OCI-M2 (cell line): ENCODE data around the gene C10orf105.

Source experiments
- DNase-seq: peaks from one replicate; lab custom pipeline; 2025; ENCODE audit not compliant: unreplicated experiment; lab: John Stamatoyannopoulos, UW

The C10orf105 gene

GRCh38 chr10:71737834-71738197 lies 18.2 kb upstream of the C10orf105 start:
- DNase-seq: no peak

GRCh38 chr10:71737001-71737833 lies 17.6 kb upstream of the C10orf105 start:
- DNase-seq: no peak

- DNase-seq: no peak
Measured at GRCh38 chr10:71736570-71736952, 17.0 kb upstream of the C10orf105 start.

- DNase-seq: no peak
Measured at GRCh38 chr10:71735709-71736569, 16.4 kb upstream of the C10orf105 start.

- no peak for DNase-seq
Measured at GRCh38 chr10:71734797-71735196, 15.2 kb upstream of the C10orf105 start.

GRCh38 chr10:71731791-71732190 lies 12.2 kb upstream of the C10orf105 start:
- DNase-seq: no peak

- DNase-seq: no peak
Measured at GRCh38 chr10:71729161-71729636, 9.6 kb upstream of the C10orf105 start.

GRCh38 chr10:71727738-71728737 lies 8.5 kb upstream of the C10orf105 start:
- no peak for DNase-seq

- DNase-seq: no peak
Measured at GRCh38 chr10:71727105-71727737, 7.6 kb upstream of the C10orf105 start.

- no peak for DNase-seq
Measured at GRCh38 chr10:71726580-71727104, 7.1 kb upstream of the C10orf105 start.

- DNase-seq: no peak
Measured at GRCh38 chr10:71725998-71726579, 6.5 kb upstream of the C10orf105 start.

- DNase-seq: no peak
Measured at GRCh38 chr10:71725249-71725648, 5.7 kb upstream of the C10orf105 start.

- no peak for DNase-seq
Measured at GRCh38 chr10:71724539-71724938, 5.0 kb upstream of the C10orf105 start.

GRCh38 chr10:71723311-71723710 lies 3.7 kb upstream of the C10orf105 start:
- DNase-seq: no peak

GRCh38 chr10:71722849-71723248 lies 3.3 kb upstream of the C10orf105 start:
- DNase-seq: no peak

- DNase-seq: no peak
Measured at GRCh38 chr10:71721313-71721712, 1.7 kb upstream of the C10orf105 start.

GRCh38 chr10:71720288-71720687 lies 710 bp upstream of the C10orf105 start:
- no peak for DNase-seq

GRCh38 chr10:71719042-71719441 lies 536 bp downstream of the C10orf105 start:
- no peak for DNase-seq

- DNase-seq: no peak
Measured at GRCh38 chr10:71718165-71718698, 1.3 kb downstream of the C10orf105 start.
